ENCODE results near the gene DDIT3. TPM values are rescaled to one million over a fixed set of nuclear protein-coding genes. Genes with fewer than 3 reads are reported as not detected.
A peak's percentile ranks its signal among the peaks of the same experiment; 100 is the strongest.

DDIT3 gene
- total and polyA plus RNA-seq, 12 donors, result 7.7 to 98.4 (median 48.7) TPM

- TF ChIP-seq POLR2A (IDR thresholded peaks at IDR 0.05), result no peak
- no peak for TF ChIP-seq CTCF (IDR thresholded peaks at IDR 0.05)
- WGBS, 4 donors, result 63 to 79% (median 64%) methylated on average over 10 to 14 of the region's 14 CpGs
- Histone ChIP-seq H3K27me3 (no peaks in the 10 kb centered on the region), H3K36me3 (replicated peaks in 1 of 2) (peaks cover 0 to 46% of the 10 kb centered on the region in 2 donors), H3K9me3 (replicated peaks in 1 of 3) (no peaks in the 10 kb centered on the region), H3K27ac (peak overlapping the region; percentile 90 to 100 (median 97)), H3K4me1 (replicated peaks in 1 of 2) (peaks cover 33 to 37% of the 10 kb centered on the region in 2 donors), H3K4me3 (peak overlapping the region in 3 of 4 donors; percentile 11 to 91 (median 90))
- DNase-seq, result no peak
- intact Hi-C loops (cut with DNase I), result no loop called here
These were observed 3.6 kb upstream of the DDIT3 start for GRCh38 chr12:57523706-57524614.

- 0 to 1% (median 0%) methylated on average over 5 to 38 of the region's 38 CpGs for WGBS, 4 donors
- H3K4me1 ChIP-seq (replicated peaks in 1 of 2), result peaks cover 42 to 45% of the 10 kb centered on the region in 2 donors
- H3K27me3 ChIP-seq, result no peaks in the 10 kb centered on the region
- H3K9me3 ChIP-seq (replicated peaks in 1 of 3), result no peaks in the 10 kb centered on the region
- intact Hi-C loops (cut with DNase I), result no loop called here
- peak overlapping the region; percentile 11 to 91 (median 68) for H3K4me3 ChIP-seq
- H3K36me3 ChIP-seq (replicated peaks in 1 of 2), result peaks cover 0 to 37% of the 10 kb centered on the region in 2 donors
- TF ChIP-seq POLR2A (IDR thresholded peaks at IDR 0.05) (peak in 1 of 2 donors; percentile 42), CTCF (IDR thresholded peaks at IDR 0.05) (peak in 1 of 6 experiments; percentile 14)
- peak; percentile 65 to 81 (median 72) for DNase-seq
- H3K27ac ChIP-seq, result peak overlapping the region; percentile 90 to 100 (median 97)
These were observed 2.8 kb upstream of the DDIT3 start for GRCh38 chr12:57522887-57523705.

GRCh38 chr12:57522011-57522886 is 1.9 kb upstream of the DDIT3 start, which contains the start of gene MBD6:
MBD6 (plus strand) TSS chr12:57522824; CDS start chr12:57524304, 1,480 bp downstream.
- Histone ChIP-seq H3K4me3 (peak within 1 kb of the TSS; percentile 11 to 91 (median 68)), H3K27ac (peak within 1 kb of the TSS; percentile 94 to 100 (median 97)), H3K9me3 (replicated peaks in 1 of 3) (no peaks in the 10 kb centered on the region), H3K4me1 (replicated peaks in 1 of 2) (peaks cover 49 to 54% of the 10 kb centered on the region in 2 donors), H3K36me3 (replicated peaks in 1 of 2) (peaks cover 0 to 36% of the 10 kb centered on the region in 2 donors), H3K27me3 (no peaks in the 10 kb centered on the region)
- TF ChIP-seq POLR2A (IDR thresholded peaks at IDR 0.05), result peak; percentile 33 to 51
- TF ChIP-seq CTCF (IDR thresholded peaks at IDR 0.05), result no peak
- DNase-seq, result peak; percentile 95 to 98 (median 96)
- intact Hi-C loops (cut with DNase I), result no loop called here
- 0 to 3% (median 1%) methylated on average over 2 to 48 of the region's 57 CpGs for WGBS, 4 donors
